GM10248 (cell line): Measurements from ENCODE around the gene ASIP.

Source experiments
- CTCF ChIA-PET: fragments of 300-600 bp; sonication (Branson Sonifier 250); formaldehyde crosslinking; extraction: SDS; loops from one replicate; lab custom pipeline; 2021; ENCODE audit warnings: antibody characterized with exemption; lab: Yijun Ruan, JAX
- POLR2A ChIA-PET: fragments of 350-650 bp; sonication (Branson Sonifier 250); formaldehyde crosslinking; extraction: SDS; loops from one replicate; lab custom pipeline; 2020; ENCODE audit warnings: antibody characterized with exemption; lab: Yijun Ruan, JAX
- DNase-seq: peaks from one replicate; pipeline ENCODE4 v3.0.0; 2012; ENCODE audit errors: extremely low spot score
- CTCF ChIP-seq: IDR thresholded peaks from 2 replicates; pipeline ENCODE4 v1.5.1; 2012; ENCODE audit warnings: mild to moderate bottlenecking, low read depth; ENCODE audit errors: extremely low read depth, missing control alignments, control extremely low read depth

ASIP gene

GRCh38 chr20:34302312-34302722 is 61.1 kb downstream of the ASIP start:
- TF ChIP-seq CTCF = no peak
- CTCF ChIA-PET = interaction anchor here (0.8 to 2.6 kb wide), 7 partner anchors 10 to 467 kb away, joined by 3 to 21 read pairs (median 3); no protein-coding TSS in a partner anchor
- POLR2A ChIA-PET = interaction anchor here (1.0 kb wide), 1 partner anchor 215 kb away, joined by 3 read pairs; no protein-coding TSS in a partner anchor
- no peak for DNase-seq

GRCh38 chr20:34302723-34303533 is 61.7 kb downstream of the ASIP start, which contains the start of gene AHCY:
Gene AHCY (minus strand): TSS chr20:34303355. CDS start chr20:34303270, 85 bp downstream.
- TF ChIP-seq CTCF = no peak
- peak; percentile 96 for DNase-seq
- CTCF ChIA-PET = interaction anchor here (0.9 to 2.6 kb wide), 6 partner anchors 10 to 467 kb away, joined by 3 to 21 read pairs (median 3); no protein-coding TSS in a partner anchor
- POLR2A ChIA-PET = interaction anchor here (1.0 kb wide), 1 partner anchor 215 kb away, joined by 3 read pairs; no protein-coding TSS in a partner anchor

GRCh38 chr20:34305333-34306230 is 64.4 kb downstream of the ASIP start:
- CTCF ChIA-PET = interaction anchor here (0.9 kb wide), 1 partner anchor 104 kb away, joined by 3 read pairs; no protein-coding TSS in a partner anchor
- POLR2A ChIA-PET = no interaction called here
- DNase-seq = no peak
- TF ChIP-seq CTCF = no peak

- DNase-seq = no peak
- ChIA-PET POLR2A (no interaction called here), CTCF (interaction anchor here (0.7 to 2.4 kb wide), 5 partner anchors 10 to 460 kb away, joined by 3 to 5 read pairs (median 3); no protein-coding TSS in a partner anchor)
- TF ChIP-seq CTCF = no peak
Measured at GRCh38 chr20:34309691-34310090, 68.5 kb downstream of the ASIP start.

GRCh38 chr20:34310481-34311117 is 69.4 kb downstream of the ASIP start:
- ChIA-PET POLR2A (no interaction called here), CTCF (interaction anchor here (1.3 to 5.7 kb wide), 10 partner anchors 9 to 456 kb away, joined by 3 to 94 read pairs (median 18); no protein-coding TSS in a partner anchor)
- TF ChIP-seq CTCF = no peak
- DNase-seq = no peak
